Body of pancreas (tissue), 4 donors: ENCODE results near the gene MYO9B. TPM values are rescaled to one million over a fixed set of nuclear protein-coding genes. Genes with fewer than 3 reads are reported as not detected.
A peak's percentile ranks its signal among the peaks of the same experiment; 100 is the strongest.

Source experiments
- ATAC-seq: fragments of 150-250 bp; one replicate; pipeline ENCODE4 v1.9.1; 2016
- DNase-seq, 4 donors: peaks; one replicate each; pipeline ENCODE4 v3.0.0-alpha.2; 2019
- H3K27ac ChIP-seq, 4 donors: fragments of 200-600 bp; sonication (generic); 1 replicate in 3 of 4; 2 replicates in 1 of 4; pipeline versions ENCODE4 v1.5.1 to v1.6.1; 2016 to 2019; ENCODE audit warnings: mild to moderate bottlenecking in 1 of 4, mixed read lengths in 1 of 4, moderate library complexity in 1 of 4
- H3K27me3 ChIP-seq, 2 donors: fragments of 200-600 bp; sonication (generic); one replicate each; pipeline ENCODE4 v1.6.0; 2016; ENCODE audit warnings: mild to moderate bottlenecking in 1 of 2
- H3K36me3 ChIP-seq, 2 donors: fragments of 200-600 bp; sonication (generic); replicated peaks in 1 of 2; 2 replicates each; pipeline ENCODE4 v1.5.1; 2016; ENCODE audit warnings: low read depth in 2 of 2; ENCODE audit not compliant: insufficient read depth in 1 of 2
- H3K4me1 ChIP-seq: fragments of 200-600 bp; sonication (generic); one replicate; pipeline ENCODE4 v1.6.0; 2016
- H3K4me3 ChIP-seq, 2 donors: fragments of 200-600 bp; sonication (generic); 1 replicate in 1 of 2; 2 replicates in 1 of 2; pipeline ENCODE4 v1.5.1; 2016 to 2019
- H3K9me3 ChIP-seq, 3 donors: fragments of 200-600 bp; sonication (generic); 1 replicate in 2 of 3; 2 replicates in 1 of 3; pipeline ENCODE4 v1.5.1; 2016
- POLR2A ChIP-seq, 3 donors: fragments of 450-650 bp; IDR thresholded peaks; one replicate each; pipeline ENCODE4 v1.6.1; 2016; ENCODE audit warnings: antibody characterized with exemption in 3 of 3, mild to moderate bottlenecking in 2 of 3
- WGBS, 2 donors: methylation state at CpG; one replicate each; pipeline ENCODE4 v1.1.5; 2017; 5-methylcytosine and 5-hydroxymethylcytosine counted together
- intact Hi-C: fragments of 100-400 bp; cut with DNase I; formaldehyde crosslinking; loops from one replicate; pipeline ENCODE4 v1.15.1; 2023
- total RNA-seq, 2 donors: library from RNA; depleted of rRNA; stranded (reverse); fragments of >200 nt; gene quantifications; one replicate each; pipeline ENCODE4 v1.1.0, GENCODE V29; 2016
- TF ChIP-seq, protein P1 (sequence below), 7 experiments: fragments of 450-650 bp in 4 of 7; fragments of 200-600 bp in 3 of 7; sonication (generic) in 3 of 7; IDR thresholded peaks; one replicate each; pipeline ENCODE4 v1.5.1; 2016 to 2019; ENCODE audit warnings: antibody characterized with exemption in 7 of 7

The MYO9B gene
- total RNA-seq, 2 donors from 2014 or later, result 26.2 to 56.0 TPM

DNA sequence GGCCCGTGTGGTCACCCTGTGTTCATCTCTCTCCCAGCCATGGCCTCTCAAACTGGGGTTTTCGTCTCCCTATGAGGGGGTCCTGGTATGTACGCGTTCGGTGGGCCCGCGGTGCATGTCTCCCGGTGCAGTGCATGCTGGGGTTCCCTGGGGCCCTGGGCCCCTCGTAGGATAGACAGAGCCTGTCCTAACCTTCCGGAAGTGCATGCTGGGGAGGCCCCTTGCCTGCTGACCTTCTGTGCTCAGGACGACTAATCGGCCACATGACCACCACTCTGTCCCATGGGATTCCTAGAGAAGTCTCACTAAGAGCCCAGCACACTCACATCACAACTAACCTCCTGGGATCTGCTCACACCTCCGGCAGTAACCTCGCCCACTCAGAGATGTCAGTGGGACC is 134.7 kb downstream of the MYO9B start:
- TF ChIP-seq POLR2A (IDR thresholded peaks at IDR 0.05), result no peak
- TF ChIP-seq, protein P1, sequence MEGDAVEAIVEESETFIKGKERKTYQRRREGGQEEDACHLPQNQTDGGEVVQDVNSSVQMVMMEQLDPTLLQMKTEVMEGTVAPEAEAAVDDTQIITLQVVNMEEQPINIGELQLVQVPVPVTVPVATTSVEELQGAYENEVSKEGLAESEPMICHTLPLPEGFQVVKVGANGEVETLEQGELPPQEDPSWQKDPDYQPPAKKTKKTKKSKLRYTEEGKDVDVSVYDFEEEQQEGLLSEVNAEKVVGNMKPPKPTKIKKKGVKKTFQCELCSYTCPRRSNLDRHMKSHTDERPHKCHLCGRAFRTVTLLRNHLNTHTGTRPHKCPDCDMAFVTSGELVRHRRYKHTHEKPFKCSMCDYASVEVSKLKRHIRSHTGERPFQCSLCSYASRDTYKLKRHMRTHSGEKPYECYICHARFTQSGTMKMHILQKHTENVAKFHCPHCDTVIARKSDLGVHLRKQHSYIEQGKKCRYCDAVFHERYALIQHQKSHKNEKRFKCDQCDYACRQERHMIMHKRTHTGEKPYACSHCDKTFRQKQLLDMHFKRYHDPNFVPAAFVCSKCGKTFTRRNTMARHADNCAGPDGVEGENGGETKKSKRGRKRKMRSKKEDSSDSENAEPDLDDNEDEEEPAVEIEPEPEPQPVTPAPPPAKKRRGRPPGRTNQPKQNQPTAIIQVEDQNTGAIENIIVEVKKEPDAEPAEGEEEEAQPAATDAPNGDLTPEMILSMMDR (IDR thresholded peaks at IDR 0.05), result no peak
- H3K36me3 ChIP-seq, result no peaks in the 10 kb centered on the region
- ATAC-seq (no peak), DNase-seq (no peak)
- 84 to 87% methylated on average over 4 to 14 of the region's 14 CpGs for WGBS, 2 donors
- H3K9me3 ChIP-seq, result no peaks in the 10 kb centered on the region
- intact Hi-C loops, result loop anchor here (10.0 kb wide), 1 partner anchor 135 kb away; the partner anchor contains the start of genes HAUS8 and MYO9B
- no peak overlapping the region for H3K27ac ChIP-seq
- peaks cover 8% of the 10 kb centered on the region for H3K4me1 ChIP-seq
- H3K4me3 ChIP-seq, result no peak overlapping the region
- no peaks in the 10 kb centered on the region for H3K27me3 ChIP-seq

DNA sequence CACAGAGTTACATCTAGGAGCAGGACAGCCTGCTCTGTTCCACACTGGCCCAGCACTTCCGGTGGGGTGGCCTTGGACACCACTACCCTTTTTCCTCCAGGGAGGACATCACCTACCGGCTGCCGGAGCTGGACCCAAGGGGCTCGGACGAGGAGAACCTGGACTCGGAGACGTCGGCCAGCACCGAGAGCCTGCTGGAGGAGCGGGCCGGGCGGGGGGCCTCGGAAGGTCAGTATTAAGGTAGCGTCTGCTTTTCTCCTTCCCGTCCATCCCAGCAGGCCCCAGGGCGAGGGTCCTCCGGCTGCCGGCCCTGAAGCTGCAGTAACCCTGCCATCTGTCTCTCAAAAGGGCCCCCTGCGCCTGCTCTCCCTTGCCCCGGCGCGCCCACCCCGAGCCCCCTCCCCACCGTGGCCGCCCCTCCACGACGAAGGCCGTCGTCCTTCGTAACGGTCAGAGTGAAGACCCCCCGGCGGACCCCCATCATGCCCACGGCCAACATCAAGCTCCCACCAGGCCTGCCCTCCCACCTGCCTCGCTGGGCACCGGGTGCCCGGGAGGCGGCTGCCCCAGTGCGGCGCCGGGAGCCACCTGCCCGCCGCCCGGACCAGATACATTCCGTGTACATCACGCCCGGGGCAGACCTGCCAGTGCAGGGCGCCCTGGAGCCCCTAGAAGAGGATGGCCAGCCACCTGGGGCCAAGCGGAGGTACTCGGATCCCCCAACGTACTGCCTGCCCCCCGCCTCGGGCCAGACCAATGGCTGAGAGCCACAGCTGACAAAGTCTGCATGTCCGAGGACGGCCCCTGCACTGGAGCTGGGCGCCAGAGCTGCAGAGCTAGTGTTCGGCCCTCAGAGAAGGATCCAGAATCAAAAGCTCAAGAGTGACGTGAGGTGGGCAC is 136.2 kb downstream of the MYO9B start:
- Histone ChIP-seq H3K9me3 (no peaks in the 10 kb centered on the region), H3K36me3 (no peaks in the 10 kb centered on the region), H3K4me3 (no peak overlapping the region), H3K27me3 (no peaks in the 10 kb centered on the region), H3K27ac (no peak overlapping the region), H3K4me1 (peaks cover 19% of the 10 kb centered on the region)
- 88 to 92% methylated on average over 13 to 40 of the region's 58 CpGs for WGBS, 2 donors
- TF ChIP-seq, protein P1 (IDR thresholded peaks at IDR 0.05), result no peak
- TF ChIP-seq POLR2A (IDR thresholded peaks at IDR 0.05), result no peak
- intact Hi-C loops, result loop anchor here (10.0 kb wide), 1 partner anchor 137 kb away; the partner anchor contains the start of genes HAUS8 and MYO9B
- no peak for DNase-seq
- ATAC-seq, result no peak

DNA sequence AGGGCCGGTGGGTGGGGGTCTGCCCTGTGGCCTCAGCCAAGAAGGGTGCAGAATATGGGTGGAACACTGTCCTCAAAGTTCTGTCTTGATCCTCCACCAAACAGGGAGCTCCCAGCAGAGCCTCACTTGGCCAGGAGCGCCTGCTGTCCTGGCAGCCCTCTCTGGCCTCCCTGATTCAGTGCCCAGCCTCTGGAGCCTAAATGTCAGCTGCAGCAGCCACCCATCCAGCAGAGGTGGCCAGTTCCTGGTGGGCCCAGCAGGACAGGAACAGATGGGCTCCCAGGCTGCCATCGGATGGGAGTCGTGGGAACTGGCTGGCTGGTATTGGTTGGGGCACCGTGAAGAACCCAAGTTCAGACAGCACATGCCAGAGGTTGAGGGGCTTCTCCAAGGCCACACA is 137.8 kb downstream of the MYO9B start:
- no peak for ATAC-seq
- no peaks in the 10 kb centered on the region for H3K27me3 ChIP-seq
- H3K27ac ChIP-seq, result no peak overlapping the region
- H3K36me3 ChIP-seq, result peaks cover 7 to 10% of the 10 kb centered on the region in 2 donors
- no peak overlapping the region for H3K4me3 ChIP-seq
- TF ChIP-seq, protein P1 (IDR thresholded peaks at IDR 0.05), result no peak
- TF ChIP-seq POLR2A (IDR thresholded peaks at IDR 0.05), result no peak
- H3K4me1 ChIP-seq, result peaks cover 19% of the 10 kb centered on the region
- intact Hi-C loops, result loop anchor here (10.0 kb wide), 1 partner anchor 139 kb away; the partner anchor contains the start of genes HAUS8 and MYO9B
- no peaks in the 10 kb centered on the region for H3K9me3 ChIP-seq
- DNase-seq, result no peak
- 79 to 91% methylated on average over 3 to 5 of the region's 5 CpGs for WGBS, 2 donors

DNA sequence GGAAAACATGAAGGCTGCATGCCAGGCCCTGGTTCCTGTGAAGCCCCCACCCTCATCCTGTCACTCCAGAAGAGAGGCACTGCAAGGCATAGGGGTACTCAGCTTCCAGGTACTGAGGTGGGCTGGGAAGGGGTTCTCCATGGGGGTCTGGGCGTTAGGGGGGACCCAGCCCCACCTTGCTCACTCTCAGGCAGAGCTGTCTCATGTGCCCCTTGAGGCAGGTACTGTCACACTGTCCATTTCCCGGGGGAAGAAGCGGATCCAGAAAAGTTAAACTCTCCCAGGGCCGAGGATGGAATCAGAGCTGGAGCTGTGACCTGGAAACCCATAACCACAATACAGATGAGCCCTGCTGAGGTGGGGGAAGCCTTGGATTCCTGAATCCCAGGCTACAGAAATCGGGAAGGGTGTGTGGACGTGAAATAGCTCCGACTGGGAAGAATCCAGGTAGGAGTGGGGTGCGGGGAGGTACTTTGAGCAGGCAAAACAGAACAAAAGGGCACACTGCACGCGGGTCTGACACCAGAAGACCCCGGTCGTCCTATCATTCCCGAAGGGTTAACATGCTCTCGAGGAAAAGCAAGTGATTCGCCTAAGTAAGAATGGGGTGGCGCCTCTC is 139.0 kb downstream of the MYO9B start:
- intact Hi-C loops, result loop anchor here (10.0 kb wide), 1 partner anchor 140 kb away; the partner anchor contains the start of genes HAUS8 and MYO9B
- TF ChIP-seq POLR2A (IDR thresholded peaks at IDR 0.05), result no peak
- TF ChIP-seq, protein P1 (IDR thresholded peaks at IDR 0.05), result no peak

More for the DNA sequence above, 139.0 kb downstream of the MYO9B start:
- Histone ChIP-seq H3K4me3 (peak overlapping the region in 1 of 2 donors; percentile 59), H3K27me3 (no peaks in the 10 kb centered on the region), H3K4me1 (peaks cover 19% of the 10 kb centered on the region), H3K27ac (peak overlapping the region; percentile 84 to 98 (median 90)), H3K9me3 (no peaks in the 10 kb centered on the region), H3K36me3 (peaks cover 7 to 10% of the 10 kb centered on the region in 2 donors)
- DNase-seq (no peak), ATAC-seq (no peak)
- 25 to 28% methylated on average over 16 of the region's 16 CpGs for WGBS, 2 donors
